SK-N-SH (cell line): ENCODE data around the gene PSMA1. TPM values are rescaled to one million over a fixed set of nuclear protein-coding genes. Genes with fewer than 3 reads are reported as not detected.

Experiments used
- CTCF ChIA-PET: fragments of 300-600, 350-600 bp; formaldehyde crosslinking; extraction: SDS; loops from one replicate; lab custom pipeline; 2021; lab: Yijun Ruan, JAX
- POLR2A ChIA-PET: fragments of 350-600 bp; sonication (Branson Sonifier 250); formaldehyde crosslinking; extraction: SDS; loops from one replicate; lab custom pipeline; 2020; ENCODE audit warnings: antibody characterized with exemption, inconsistent platforms; lab: Yijun Ruan, JAX
- DNase-seq: peaks from one replicate; pipeline ENCODE4 v3.0.0; 2012
- H2AFZ ChIP-seq: fragments of 200-600 bp; sonication (generic); 2 replicates; pipeline ENCODE4 v1.8.1; 2016; ENCODE audit warnings: antibody characterized with exemption, mild to moderate bottlenecking, low read depth
- H3F3A ChIP-seq: fragments of 200-600 bp; sonication (generic); replicated peaks from 2 replicates; pipeline ENCODE3; 2016; ENCODE audit warnings: antibody characterized with exemption, mild to moderate bottlenecking; ENCODE audit not compliant: insufficient read depth
- H3K27ac ChIP-seq, 2 experiments: fragments of 200-500 bp in 1 of 2; fragments of 200-600 bp in 1 of 2; sonication (Bioruptor generic) in 1 of 2; sonication (generic), shearing (Covaris generic) in 1 of 2; 2 replicates each; pipeline versions ENCODE4 v1.5.1 to v1.6.1; 2014 to 2016; ENCODE audit warnings: low read depth in 2 of 2, inconsistent platforms in 1 of 2, low read length in 1 of 2, mild to moderate bottlenecking in 1 of 2, mixed read lengths in 1 of 2
- H3K27me3 ChIP-seq: fragments of 200-600 bp; sonication (generic), shearing (Covaris generic); 2 replicates; pipeline ENCODE4 v1.6.1; 2016; ENCODE audit warnings: mixed run types; ENCODE audit not compliant: insufficient read depth
- H3K36me3 ChIP-seq, 2 experiments: fragments of 200-500 bp in 1 of 2; fragments of 200-600 bp in 1 of 2; sonication (Bioruptor generic) in 1 of 2; sonication (generic) in 1 of 2; replicated peaks in 1 of 2; 2 replicates each; pipeline versions ENCODE3 to v1.5.1; 2014 to 2016; ENCODE audit warnings: low read length in 1 of 2, mild to moderate bottlenecking in 1 of 2; ENCODE audit not compliant: insufficient read depth in 2 of 2, control insufficient read depth in 1 of 2
- H3K4me1 ChIP-seq, 2 experiments: fragments of 200-500 bp in 1 of 2; fragments of 200-600 bp in 1 of 2; sonication (Bioruptor generic) in 1 of 2; sonication (generic), shearing (Covaris generic) in 1 of 2; 2 replicates each; pipeline versions ENCODE4 v1.5.1 to v1.6.1; 2014 to 2016; ENCODE audit warnings: low read depth in 1 of 2, low read length in 1 of 2, mixed run types in 1 of 2; ENCODE audit not compliant: insufficient read depth in 2 of 2, control insufficient read depth in 1 of 2
- H3K4me2 ChIP-seq: fragments of 200-600 bp; sonication (generic), shearing (Covaris generic); 2 replicates; pipeline ENCODE4 v1.6.1; 2017; ENCODE audit warnings: mixed run types
- H3K4me3 ChIP-seq, 2 experiments: fragments of 200-500 bp in 1 of 2; fragments of 200-600 bp in 1 of 2; sonication (Bioruptor generic) in 1 of 2; sonication (generic), shearing (Covaris generic) in 1 of 2; 2 replicates each; pipeline versions ENCODE4 v1.5.1 to v1.8.1; 2014 to 2016; ENCODE audit warnings: low read depth in 2 of 2, inconsistent platforms in 1 of 2, low read length in 1 of 2, mild to moderate bottlenecking in 1 of 2, mixed read lengths in 1 of 2, moderate library complexity in 1 of 2
- H3K79me2 ChIP-seq: fragments of 200-600 bp; sonication (generic); 2 replicates; pipeline ENCODE4 v1.8.1; 2017; ENCODE audit warnings: mild to moderate bottlenecking; ENCODE audit not compliant: insufficient read depth
- H3K9ac ChIP-seq: fragments of 200-600 bp; sonication (generic); 2 replicates; pipeline ENCODE4 v1.6.1; 2017; ENCODE audit warnings: mixed run types
- H3K9me2 ChIP-seq: fragments of 200-600 bp; sonication (generic); 2 replicates; pipeline ENCODE4 v1.6.1; 2017; ENCODE audit warnings: mixed run types
- H3K9me3 ChIP-seq: fragments of 200-600 bp; sonication (generic); 2 replicates; pipeline ENCODE4 v1.6.1; 2017; ENCODE audit warnings: mixed run types, mild to moderate bottlenecking, moderate library complexity
- H4K20me1 ChIP-seq: fragments of 200-600 bp; sonication (generic); 2 replicates; pipeline ENCODE4 v1.6.1; 2017; ENCODE audit warnings: mild to moderate bottlenecking, mixed run types; ENCODE audit not compliant: insufficient read depth
- CTCF ChIP-seq: fragments of 200-600 bp; sonication (generic); IDR thresholded peaks from 2 replicates; pipeline ENCODE4 v1.6.1; 2017; ENCODE audit warnings: antibody characterized with exemption, mild to moderate bottlenecking, moderate library complexity
- ELF1 ChIP-seq: IDR thresholded peaks from 2 replicates; pipeline ENCODE4 v1.4.0; 2012
- EP300 ChIP-seq, 2 experiments: IDR thresholded peaks; 2 replicates each; pipeline versions ENCODE4 v1.4.0 to v1.6.1; 2012; ENCODE audit warnings: borderline replicate concordance in 1 of 2, low read depth in 1 of 2, low read length in 1 of 2
- EZH2phosphoT487 ChIP-seq: fragments of 200-600 bp; sonication (generic); IDR thresholded peaks from 2 replicates; pipeline ENCODE4 v1.6.1; 2017; ENCODE audit warnings: low read depth, mixed run types, mild to moderate bottlenecking, antibody characterized with exemption, moderate library complexity, borderline replicate concordance
- FOSL2 ChIP-seq: IDR thresholded peaks from 2 replicates; pipeline ENCODE4 v1.4.0; 2012; ENCODE audit warnings: low read depth, mild to moderate bottlenecking, moderate library complexity, borderline replicate concordance
- GABPA ChIP-seq: IDR thresholded peaks from 2 replicates; pipeline ENCODE4 v1.4.0; 2012; ENCODE audit warnings: low read depth, mild to moderate bottlenecking
- MEF2A ChIP-seq: IDR thresholded peaks from 2 replicates; pipeline ENCODE4 v1.4.0; 2012; ENCODE audit warnings: low read depth, borderline replicate concordance
- MXI1 ChIP-seq: IDR thresholded peaks from 2 replicates; pipeline ENCODE4 v1.6.1; 2012; ENCODE audit warnings: mild to moderate bottlenecking, low read depth, low read length, improper control_type of control experiment
- NRF1 ChIP-seq: IDR thresholded peaks from 2 replicates; pipeline ENCODE4 v1.6.1; 2012; ENCODE audit warnings: low read depth, mild to moderate bottlenecking, low read length
- POLR2AphosphoS5 ChIP-seq: IDR thresholded peaks from 2 replicates; pipeline ENCODE4 v1.6.1; 2012; ENCODE audit warnings: low read depth, low read length
- RAD21 ChIP-seq: IDR thresholded peaks from 2 replicates; pipeline ENCODE4 v1.6.1; 2012; ENCODE audit warnings: mild to moderate bottlenecking, low read length
- RXRA ChIP-seq: IDR thresholded peaks from 2 replicates; pipeline ENCODE4 v1.4.0; 2012; ENCODE audit warnings: low read depth, mild to moderate bottlenecking, borderline replicate concordance
- SIN3A ChIP-seq: IDR thresholded peaks from 2 replicates; pipeline ENCODE4 v1.6.1; 2012; ENCODE audit warnings: low read depth, mild to moderate bottlenecking, low read length, moderate library complexity, borderline replicate concordance
- SMC3 ChIP-seq: IDR thresholded peaks from 2 replicates; pipeline ENCODE4 v1.6.1; 2012; ENCODE audit warnings: low read depth, low read length, improper control_type of control experiment
- TAF1 ChIP-seq: IDR thresholded peaks from 2 replicates; pipeline ENCODE4 v1.6.1; 2012; ENCODE audit warnings: low read depth, mild to moderate bottlenecking, low read length, moderate library complexity, borderline replicate concordance
- TCF12 ChIP-seq: IDR thresholded peaks from 2 replicates; pipeline ENCODE4 v1.4.0; 2012
- USF1 ChIP-seq: IDR thresholded peaks from 2 replicates; pipeline ENCODE4 v1.4.0; 2012; ENCODE audit warnings: low read depth, borderline replicate concordance
- YY1 ChIP-seq: IDR thresholded peaks from 2 replicates; pipeline ENCODE4 v1.4.0; 2012; ENCODE audit warnings: low read depth, mild to moderate bottlenecking
- WGBS: methylation state at CpG from one replicate; pipeline ENCODE4 v1.1.6; 2017; ENCODE audit warnings: low lambda C conversion rate; 5-methylcytosine and 5-hydroxymethylcytosine counted together
- polyA plus RNA-seq, 3 experiments: library from polyadenylated mRNA; depleted of rRNA; stranded (reverse); fragments of >200 nt; gene quantifications; 2 replicates each; pipeline ENCODE4 v1.2.3, GENCODE V29; 2012
- TF ChIP-seq, protein P1 (sequence below): fragments of 150-350 bp; IDR thresholded peaks from 2 replicates; pipeline ENCODE4 v1.6.1; 2016; ENCODE audit warnings: mild to moderate bottlenecking, low read depth, low read length
- TF ChIP-seq, protein P2 (sequence below): IDR thresholded peaks from 2 replicates; pipeline ENCODE4; 2012
- TF ChIP-seq, protein P3 (sequence below): IDR thresholded peaks from 2 replicates; pipeline ENCODE4 v1.4.0; 2012; ENCODE audit warnings: low read depth
- TF ChIP-seq, protein P4 (sequence below): IDR thresholded peaks from 2 replicates; pipeline ENCODE4 v1.4.0; 2012; ENCODE audit warnings: low read depth, borderline replicate concordance

The PSMA1 gene
- polyA plus RNA-seq, 1 of the 3 experiments (the other 2 are of a cell fraction), result 166 TPM

- no peak overlapping the region for H3K9ac ChIP-seq
- H3F3A ChIP-seq, result no peaks in the 10 kb centered on the region
- no peak for DNase-seq
- no peaks in the 10 kb centered on the region for H4K20me1 ChIP-seq
- no peaks in the 10 kb centered on the region for H3K9me2 ChIP-seq
- TF ChIP-seq RAD21 (no peak), SMC3 (no peak), ELF1 (no peak), EP300 (IDR thresholded peaks at IDR 0.05; ENCODE audit: borderline replicate concordance in 1 of 2, low read depth in 1 of 2, low read length in 1 of 2) (no peak), MEF2A (no peak), MXI1 (no peak), TAF1 (no peak), RXRA (no peak), EZH2phosphoT487 (no peak), USF1 (no peak), YY1 (no peak)
- TF ChIP-seq, protein P1, sequence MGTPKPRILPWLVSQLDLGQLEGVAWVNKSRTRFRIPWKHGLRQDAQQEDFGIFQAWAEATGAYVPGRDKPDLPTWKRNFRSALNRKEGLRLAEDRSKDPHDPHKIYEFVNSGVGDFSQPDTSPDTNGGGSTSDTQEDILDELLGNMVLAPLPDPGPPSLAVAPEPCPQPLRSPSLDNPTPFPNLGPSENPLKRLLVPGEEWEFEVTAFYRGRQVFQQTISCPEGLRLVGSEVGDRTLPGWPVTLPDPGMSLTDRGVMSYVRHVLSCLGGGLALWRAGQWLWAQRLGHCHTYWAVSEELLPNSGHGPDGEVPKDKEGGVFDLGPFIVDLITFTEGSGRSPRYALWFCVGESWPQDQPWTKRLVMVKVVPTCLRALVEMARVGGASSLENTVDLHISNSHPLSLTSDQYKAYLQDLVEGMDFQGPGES, result no peak
- TF ChIP-seq, protein P2, sequence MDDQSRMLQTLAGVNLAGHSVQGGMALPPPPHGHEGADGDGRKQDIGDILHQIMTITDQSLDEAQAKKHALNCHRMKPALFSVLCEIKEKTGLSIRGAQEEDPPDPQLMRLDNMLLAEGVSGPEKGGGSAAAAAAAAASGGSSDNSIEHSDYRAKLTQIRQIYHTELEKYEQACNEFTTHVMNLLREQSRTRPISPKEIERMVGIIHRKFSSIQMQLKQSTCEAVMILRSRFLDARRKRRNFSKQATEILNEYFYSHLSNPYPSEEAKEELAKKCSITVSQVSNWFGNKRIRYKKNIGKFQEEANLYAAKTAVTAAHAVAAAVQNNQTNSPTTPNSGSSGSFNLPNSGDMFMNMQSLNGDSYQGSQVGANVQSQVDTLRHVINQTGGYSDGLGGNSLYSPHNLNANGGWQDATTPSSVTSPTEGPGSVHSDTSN, result no peak
- TF ChIP-seq, all 33 proteins: peak for 0
- H3K4me1 ChIP-seq, result no peaks in the 10 kb centered on the region; a peak in 2 of 4 replicates
- H3K4me3 ChIP-seq, result no peak overlapping the region
- H3K9me3 ChIP-seq, result no peaks in the 10 kb centered on the region
- no peak overlapping the region for H3K27ac ChIP-seq
- no peaks in the 10 kb centered on the region; the same call in 1 of the 2 replicates for H3K27me3 ChIP-seq
- H3K4me2 ChIP-seq, result no peak overlapping the region
- ChIA-PET POLR2A (no interaction called here), CTCF (no interaction called here)
- H3K79me2 ChIP-seq, result no peaks in the 10 kb centered on the region
- H2AFZ ChIP-seq, result no peak overlapping the region
- H3K36me3 ChIP-seq, result no peaks in the 10 kb centered on the region
- WGBS, result 55% methylated on average over 2 of the region's 2 CpGs
These were observed 34.8 kb upstream of the PSMA1 start for GRCh38 chr11:14554959-14555358.

DNA sequence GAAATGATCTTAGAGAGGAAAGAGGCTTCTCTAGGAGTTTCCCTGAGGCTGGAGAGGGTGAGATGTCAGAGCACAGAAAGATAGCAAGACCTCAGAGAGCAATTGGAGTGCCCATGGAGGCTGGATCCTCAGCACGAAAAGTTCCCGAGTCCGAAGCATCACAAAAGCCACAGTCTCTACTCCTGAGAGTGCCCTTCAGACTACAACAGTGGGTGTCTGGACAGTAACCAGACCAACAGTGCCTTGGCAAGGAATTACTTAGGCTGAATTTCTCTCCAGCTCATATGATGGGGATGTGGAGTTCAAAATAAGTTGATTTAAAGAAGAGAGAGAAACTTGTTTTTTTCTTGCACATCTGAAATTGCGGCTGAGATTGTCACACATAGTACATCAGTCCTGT is 31.9 kb upstream of the PSMA1 start:
- no peak overlapping the region for H3K4me2 ChIP-seq
- 72% methylated on average over 2 of the region's 4 CpGs for WGBS
- CTCF ChIA-PET, result no interaction called here
- no peaks in the 10 kb centered on the region; the same call in 1 of the 2 replicates for H3K27me3 ChIP-seq
- no peaks in the 10 kb centered on the region for H4K20me1 ChIP-seq
- no peak overlapping the region for H3K27ac ChIP-seq
- no peaks in the 10 kb centered on the region for H3K79me2 ChIP-seq
- H3K4me3 ChIP-seq, result no peak overlapping the region
- H3F3A ChIP-seq, result no peaks in the 10 kb centered on the region
- POLR2A ChIA-PET, result no interaction called here
- DNase-seq, result no peak
- no peak overlapping the region for H2AFZ ChIP-seq
- no peaks in the 10 kb centered on the region for H3K9me2 ChIP-seq
- no peaks in the 10 kb centered on the region for H3K36me3 ChIP-seq
- no peaks in the 10 kb centered on the region; a peak in 2 of 4 replicates for H3K4me1 ChIP-seq
- H3K9ac ChIP-seq, result no peak overlapping the region
- H3K9me3 ChIP-seq, result no peaks in the 10 kb centered on the region
- TF ChIP-seq TCF12 (no peak), GABPA (no peak), YY1 (no peak), FOSL2 (no peak), SMC3 (no peak), ELF1 (no peak), POLR2AphosphoS5 (no peak), MXI1 (no peak), NRF1 (no peak), TAF1 (no peak), CTCF (no peak), SIN3A (no peak)
- TF ChIP-seq, protein P3, sequence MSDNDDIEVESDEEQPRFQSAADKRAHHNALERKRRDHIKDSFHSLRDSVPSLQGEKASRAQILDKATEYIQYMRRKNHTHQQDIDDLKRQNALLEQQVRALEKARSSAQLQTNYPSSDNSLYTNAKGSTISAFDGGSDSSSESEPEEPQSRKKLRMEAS, result no peak
- TF ChIP-seq, protein P4, sequence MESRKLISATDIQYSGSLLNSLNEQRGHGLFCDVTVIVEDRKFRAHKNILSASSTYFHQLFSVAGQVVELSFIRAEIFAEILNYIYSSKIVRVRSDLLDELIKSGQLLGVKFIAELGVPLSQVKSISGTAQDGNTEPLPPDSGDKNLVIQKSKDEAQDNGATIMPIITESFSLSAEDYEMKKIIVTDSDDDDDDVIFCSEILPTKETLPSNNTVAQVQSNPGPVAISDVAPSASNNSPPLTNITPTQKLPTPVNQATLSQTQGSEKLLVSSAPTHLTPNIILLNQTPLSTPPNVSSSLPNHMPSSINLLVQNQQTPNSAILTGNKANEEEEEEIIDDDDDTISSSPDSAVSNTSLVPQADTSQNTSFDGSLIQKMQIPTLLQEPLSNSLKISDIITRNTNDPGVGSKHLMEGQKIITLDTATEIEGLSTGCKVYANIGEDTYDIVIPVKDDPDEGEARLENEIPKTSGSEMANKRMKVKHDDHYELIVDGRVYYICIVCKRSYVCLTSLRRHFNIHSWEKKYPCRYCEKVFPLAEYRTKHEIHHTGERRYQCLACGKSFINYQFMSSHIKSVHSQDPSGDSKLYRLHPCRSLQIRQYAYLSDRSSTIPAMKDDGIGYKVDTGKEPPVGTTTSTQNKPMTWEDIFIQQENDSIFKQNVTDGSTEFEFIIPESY, result no peak
